GM11168 (cell line): ENCODE measurements around the gene PRSS36.
"Not testable (repeated sequence)": the region's sequence is repeated elsewhere in the genome, so short reads cannot be mapped to it uniquely, and the experiment has no call there.

Experiments used
- in situ Hi-C: fragments of 300-500 bp; cut with MboI; formaldehyde crosslinking; loops from one replicate; pipeline ENCODE4 v1.12.0; 2022; ENCODE audit warnings: low sequenced_read_pairs; ENCODE audit not compliant: unreplicated experiment

PRSS36 gene

GRCh38 chr16:31107465-31107867, 42.4 kb downstream of the PRSS36 start:
- in situ Hi-C loops, result no loop called here

GRCh38 chr16:31106509-31107464, 43.1 kb downstream of the PRSS36 start:
- in situ Hi-C loops, result no loop called here

GRCh38 chr16:31105677-31106213, 44.1 kb downstream of the PRSS36 start:
- in situ Hi-C loops, result no loop called here

GRCh38 chr16:31100876-31101641, 48.8 kb downstream of the PRSS36 start:
- in situ Hi-C loops, result not testable (repeated sequence)

DNA sequence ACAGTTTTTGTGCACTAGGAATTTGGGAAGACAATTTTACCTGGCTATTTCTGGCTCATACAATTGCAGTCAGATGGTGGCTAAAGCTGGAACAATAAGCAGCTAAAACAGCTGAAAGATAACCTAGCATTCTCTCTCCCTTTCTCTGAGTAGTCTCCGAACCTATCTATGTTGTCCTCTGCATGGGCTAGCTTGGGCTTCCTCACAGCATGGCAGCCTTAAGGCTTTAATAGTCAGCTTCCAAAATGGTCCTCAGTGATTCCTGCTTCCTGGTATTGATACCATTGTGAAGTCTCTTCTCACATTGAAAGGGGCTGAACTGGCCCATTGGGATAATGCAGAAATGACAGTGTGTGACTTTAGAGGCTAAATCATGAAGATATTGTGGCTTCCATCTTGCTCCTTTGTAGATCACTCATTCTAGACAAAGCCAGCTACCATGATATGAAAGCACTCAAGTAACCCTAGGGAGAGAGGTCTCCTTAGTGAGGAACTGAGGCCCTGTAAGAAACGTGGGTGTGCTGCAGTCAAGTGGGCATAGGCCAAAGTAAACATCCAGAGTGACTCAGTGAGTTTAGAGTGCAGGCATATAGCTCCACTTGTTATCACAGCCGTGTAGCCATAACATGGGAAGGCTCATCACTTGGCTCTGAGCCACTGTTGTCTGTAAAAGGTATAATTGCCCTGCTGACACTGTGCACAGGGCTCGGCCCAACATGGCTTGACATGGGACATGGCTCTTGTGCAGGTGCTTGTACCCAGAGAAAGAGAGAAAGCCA, 49.8 kb downstream of the PRSS36 start:
- in situ Hi-C loops, result no loop called here

GRCh38 chr16:31094424-31095120, 55.3 kb downstream of the PRSS36 start, which contains the start of gene VKORC1:
Gene VKORC1 (minus strand): TSS chr16:31094797. CDS start chr16:31094729, 68 bp downstream.
- in situ Hi-C loops, result no loop called here

DNA sequence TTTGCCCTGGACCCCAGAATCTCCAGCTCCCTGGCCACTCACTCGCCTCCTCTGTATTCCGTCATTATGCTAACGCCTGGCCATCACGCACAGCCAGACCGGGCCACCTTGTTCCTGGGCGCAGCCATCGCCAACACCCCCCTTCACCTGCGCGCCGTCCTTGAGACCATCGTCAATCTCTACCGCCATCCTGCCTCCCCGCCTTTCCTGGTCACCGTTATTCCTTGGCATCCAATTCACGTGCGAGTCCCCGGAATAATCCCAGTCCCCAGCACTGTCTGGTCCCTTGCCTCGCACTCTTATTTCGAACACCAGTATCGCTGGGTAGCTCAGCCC, 55.8 kb downstream of the PRSS36 start:
- in situ Hi-C loops, result no loop called here

DNA sequence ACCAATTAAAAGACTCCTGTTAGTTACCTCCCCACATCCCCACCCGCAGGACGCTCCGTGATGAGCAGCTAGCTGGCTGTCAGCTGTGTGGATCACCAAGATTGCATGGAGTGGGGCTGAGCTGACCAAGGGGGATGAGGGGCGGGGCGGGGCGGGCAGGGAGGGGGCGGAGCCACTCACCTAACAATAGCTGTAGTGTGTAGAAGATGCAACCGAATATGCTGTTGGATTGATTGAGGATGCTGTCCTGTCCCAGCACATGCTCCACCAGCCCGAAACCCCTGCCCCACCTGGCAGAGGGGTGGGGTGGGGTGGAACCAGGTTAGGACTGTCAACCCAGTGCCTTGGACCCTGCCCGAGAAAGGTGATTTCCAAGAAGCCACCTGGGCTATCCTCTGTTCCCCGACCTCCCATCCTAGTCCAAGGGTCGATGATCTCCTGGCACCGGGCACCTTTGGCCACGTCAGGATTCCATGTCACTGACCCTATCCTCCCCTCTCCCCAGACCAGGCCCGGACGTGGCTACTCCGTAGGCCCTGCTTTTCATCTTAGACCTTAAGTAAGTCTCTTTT, 56.6 kb downstream of the PRSS36 start:
- in situ Hi-C loops, result no loop called here

DNA sequence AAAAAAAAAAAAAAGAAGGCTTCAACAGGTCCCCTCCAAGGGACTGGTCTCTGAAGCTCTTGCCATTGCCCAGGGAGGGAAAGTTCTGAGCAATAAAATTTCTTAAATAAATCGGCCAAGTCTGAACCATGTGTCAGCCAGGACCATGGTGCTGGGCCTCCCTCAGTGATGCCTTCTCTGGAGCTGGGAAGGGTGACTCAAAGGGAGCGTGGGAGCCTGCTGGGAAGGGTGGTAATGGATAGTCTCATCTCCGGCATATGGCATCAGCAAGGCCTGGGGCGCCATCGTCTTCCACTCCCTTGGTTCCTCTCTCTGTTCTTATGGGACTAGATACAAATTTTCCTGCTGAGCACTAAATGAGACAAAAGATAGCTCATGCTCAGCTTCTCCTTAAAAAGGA, 57.5 kb downstream of the PRSS36 start:
- in situ Hi-C loops, result no loop called here

- in situ Hi-C loops, result no loop called here
These were observed 59.3 kb downstream of the PRSS36 start for GRCh38 chr16:31090540-31090939.

DNA sequence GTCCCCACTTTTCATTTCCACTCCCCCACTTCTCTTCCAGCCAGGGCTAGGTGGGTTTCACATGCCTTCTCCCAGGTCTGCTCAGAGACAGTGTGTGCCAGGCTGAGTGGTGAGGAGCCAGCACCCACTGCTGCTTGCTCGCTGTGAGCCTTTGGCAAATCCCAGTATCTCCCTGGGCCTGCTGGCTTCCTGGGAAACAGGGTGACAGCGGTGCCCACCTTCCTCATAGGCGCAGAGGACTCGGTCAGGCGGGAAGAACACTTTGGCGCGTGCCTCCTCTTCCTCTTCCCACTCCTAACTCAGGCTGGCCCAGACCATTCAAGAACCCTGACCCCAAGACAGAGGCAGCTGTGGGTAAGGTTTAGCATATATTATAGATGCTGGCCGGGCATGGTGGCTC, 60.7 kb downstream of the PRSS36 start:
- in situ Hi-C loops, result no loop called here
